Motor neuron (in vitro differentiated cells): ENCODE results near the gene KRTAP12-2. TPM values are rescaled to one million over a fixed set of nuclear protein-coding genes. Genes with fewer than 3 reads are reported as not detected.
A peak's percentile ranks its signal among the peaks of the same experiment; 100 is the strongest.

Experiments used
- ATAC-seq, 8 experiments: fragments of 200-7000 bp; cut with Tn5 transposase; replicated peaks in 6 of 8; 2 replicates each; pipeline ENCODE4 v1.8.0; 2021; ENCODE audit warnings: mild to moderate bottlenecking in 8 of 8, moderate library complexity in 8 of 8
- H3K27ac ChIP-seq, 2 donors: fragments of 250-450 bp; sonication (Bioruptor Pico); 2 replicates each; pipeline ENCODE4 v1.9.0; 2021; ENCODE audit warnings: antibody characterized with exemption in 2 of 2, mild to moderate bottlenecking in 2 of 2, moderate library complexity in 1 of 2
- H3K4me1 ChIP-seq, 2 donors: fragments of 250-450 bp; sonication (Bioruptor Pico); replicated peaks in 1 of 2; 2 replicates each; pipeline ENCODE4 v1.6.1; 2021; ENCODE audit warnings: antibody characterized with exemption in 2 of 2, mild to moderate bottlenecking in 2 of 2, moderate library complexity in 1 of 2
- H3K4me3 ChIP-seq, 5 donors: fragments of 250-450 bp; sonication (Bioruptor Pico); 2 replicates each; pipeline ENCODE4 v1.9.0; 2021; ENCODE audit warnings: antibody characterized with exemption in 5 of 5, mild to moderate bottlenecking in 5 of 5, moderate library complexity in 4 of 5
- WGBS, 10 experiments: fragments of 450-650 bp; shearing (Covaris generic); methylation state at CpG; one replicate each; pipeline ENCODE4 v1.0.0; 2022; 5-methylcytosine and 5-hydroxymethylcytosine counted together
- in situ Hi-C, 9 experiments: fragments of 400-800 bp; cut with MboI; loops; one replicate each; pipeline ENCODE4 v1.15.0; 2021; ENCODE audit warnings: low sequenced_read_pairs in 9 of 9, low pct_unique_long_range_greater_than_20kb in 2 of 9; ENCODE audit not compliant: unreplicated experiment in 9 of 9
- total RNA-seq, 8 experiments: library from RNA; unstranded; fragments of 300-600 nt; gene quantifications; 2 replicates each; pipeline versions ENCODE4 v1.2.3 to v1.2.4, GENCODE V29; 2022

KRTAP12-2 gene, protein sequence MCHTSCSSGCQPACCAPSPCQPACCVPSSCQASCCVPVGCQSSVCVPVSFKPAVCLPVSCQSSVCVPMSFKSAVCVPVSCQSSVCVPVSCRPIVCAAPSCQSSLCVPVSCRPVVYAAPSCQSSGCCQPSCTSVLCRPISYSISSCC
- not detected for total RNA-seq

DNA sequence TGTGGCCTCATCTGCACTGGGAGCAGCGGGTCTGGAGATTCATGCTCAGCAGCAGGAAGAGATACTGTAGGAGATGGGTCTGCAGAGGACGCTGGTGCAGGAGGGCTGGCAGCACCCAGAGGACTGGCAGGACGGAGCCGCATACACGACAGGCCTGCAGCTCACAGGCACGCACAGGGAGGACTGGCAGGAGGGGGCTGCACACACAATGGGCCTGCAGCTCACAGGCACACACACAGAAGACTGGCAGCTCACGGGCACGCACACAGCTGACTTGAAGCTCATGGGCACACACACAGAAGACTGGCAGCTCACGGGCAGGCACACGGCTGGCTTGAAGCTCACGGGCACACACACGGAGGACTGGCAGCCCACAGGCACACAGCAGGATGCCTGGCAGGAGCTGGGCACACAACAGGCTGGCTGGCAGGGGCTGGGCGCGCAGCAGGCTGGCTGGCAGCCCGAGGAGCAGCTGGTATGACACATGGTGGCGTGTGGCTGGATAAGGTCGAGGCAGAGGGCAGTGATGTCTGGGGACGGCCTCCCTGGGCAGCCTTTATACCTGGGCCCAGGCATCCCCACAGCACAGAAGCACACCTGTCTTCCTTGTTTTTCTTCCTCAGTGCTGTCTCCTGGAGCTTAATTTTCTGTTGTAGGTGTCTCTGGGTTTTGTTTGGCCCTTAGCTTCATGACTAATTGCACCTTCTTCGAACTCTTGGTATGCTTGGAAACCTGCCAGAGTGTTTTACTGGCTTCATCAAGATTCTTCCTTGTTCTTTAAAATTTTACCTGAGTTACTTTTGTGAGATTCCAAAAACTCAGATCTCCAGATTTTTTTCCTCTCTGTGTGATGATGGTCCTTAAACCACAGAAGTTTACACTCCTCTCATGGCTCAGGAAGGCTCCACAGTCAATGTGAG, at the start of gene KRTAP12-2:
KRTAP12-2 (minus strand) TSS at position 527 of the 920 bp plus-strand sequence; CDS start at position 486, 41 bp downstream.
- WGBS, 10 experiments: 0 to 83% (median 70%) methylated on average over 1 to 6 of the region's 19 CpGs; no CpG with 5 or more reads in 2 of the 10 experiments
- Histone ChIP-seq H3K4me1 (no peaks in the 10 kb centered on the region), H3K27ac (no peak within 1 kb of the TSS), H3K4me3 (no peak within 1 kb of the TSS)
- no peak for ATAC-seq
- in situ Hi-C loops: no loop called here

DNA sequence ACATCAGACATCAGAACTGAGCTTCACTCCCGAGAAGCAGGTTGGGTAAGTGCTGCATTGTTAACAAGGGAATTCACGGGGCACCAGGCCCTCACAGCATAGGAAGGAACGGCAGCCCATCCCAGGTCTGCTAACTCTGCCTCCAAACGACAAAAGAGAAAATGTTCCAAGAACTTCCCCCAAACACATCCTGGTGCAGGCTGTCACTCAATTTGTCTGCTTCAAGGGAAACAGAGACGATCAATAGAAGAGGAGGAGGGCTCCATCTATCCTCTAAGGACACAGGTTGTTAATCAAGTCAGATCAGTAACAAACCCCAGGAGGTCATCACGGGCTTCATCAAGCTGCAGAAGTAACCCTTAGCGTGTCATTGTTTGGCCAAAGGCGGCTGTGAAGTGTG, 48.2 kb upstream of the KRTAP12-2 start:
- in situ Hi-C loops: no loop called here
- no peak overlapping the region for H3K27ac ChIP-seq
- ATAC-seq: no peak
- no peak overlapping the region for H3K4me3 ChIP-seq
- H3K4me1 ChIP-seq: peaks cover 22 to 43% of the 10 kb centered on the region in 2 donors
- WGBS, 10 experiments: 0 to 29% (median 13%) methylated on average over 1 to 7 of the region's 8 CpGs

- H3K4me3 ChIP-seq: no peak overlapping the region
- 17 to 100% (median 77%) methylated on average over 1 to 7 of the region's 10 CpGs; no CpG with 5 or more reads in 4 of the 10 experiments for WGBS, 10 experiments
- H3K4me1 ChIP-seq: peaks cover 31 to 54% of the 10 kb centered on the region in 2 donors
- no peak for ATAC-seq
- in situ Hi-C loops: no loop called here
- no peak overlapping the region for H3K27ac ChIP-seq
Observed at GRCh38 chr21:44713846-44714245, 47.1 kb upstream of the KRTAP12-2 start.

DNA sequence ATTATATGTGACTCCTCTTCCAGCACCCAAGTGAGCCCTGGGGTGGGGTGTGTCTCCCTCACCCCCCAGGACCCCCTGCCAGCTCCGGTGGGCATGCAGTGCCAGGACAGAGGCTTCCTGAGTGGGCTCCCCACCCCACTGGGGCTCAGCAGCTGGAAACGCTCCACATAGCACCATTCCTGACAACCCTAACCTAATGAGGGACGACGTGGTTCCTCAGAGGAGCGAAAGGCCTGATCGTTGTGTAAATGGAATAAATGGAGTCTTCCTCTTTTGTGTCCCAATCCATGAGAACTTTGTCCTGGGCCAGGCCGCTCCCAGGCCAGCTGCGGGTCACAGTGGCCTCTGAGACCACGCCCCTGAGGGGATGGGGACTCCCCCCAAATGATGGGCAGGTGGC, 46.4 kb upstream of the KRTAP12-2 start:
- WGBS, 10 experiments: 70% methylated on average over 2 of the region's 9 CpGs; no CpG with 5 or more reads in 9 of the 10 experiments
- in situ Hi-C loops: no loop called here
- H3K27ac ChIP-seq: no peak overlapping the region
- no peak overlapping the region for H3K4me3 ChIP-seq
- H3K4me1 ChIP-seq: peaks cover 38 to 59% of the 10 kb centered on the region in 2 donors
- ATAC-seq: no peak

GRCh38 chr21:44712203-44713028, 45.7 kb upstream of the KRTAP12-2 start:
- H3K27ac ChIP-seq: no peak overlapping the region
- in situ Hi-C loops: no loop called here
- WGBS, 10 experiments: 0 to 40% (median 34%) methylated on average over 1 to 6 of the region's 22 CpGs; no CpG with 5 or more reads in 5 of the 10 experiments
- H3K4me3 ChIP-seq: no peak overlapping the region
- peaks cover 44 to 64% of the 10 kb centered on the region in 2 donors for H3K4me1 ChIP-seq
- ATAC-seq: peak in 1 of 8 experiments; percentile 37

GRCh38 chr21:44711327-44712202, 44.8 kb upstream of the KRTAP12-2 start, which contains the start of gene TSPEAR:
TSPEAR (minus strand) TSS chr21:44711572; CDS start chr21:44711514, 58 bp downstream.
- in situ Hi-C loops: no loop called here
- H3K27ac ChIP-seq: no peak within 1 kb of the TSS
- peak in 6 of 8 experiments; percentile 12 to 92 (median 87) for ATAC-seq
- WGBS, 10 experiments: 0 to 8% (median 0%) methylated on average over 1 to 15 of the region's 41 CpGs; no CpG with 5 or more reads in 6 of the 10 experiments
- peak within 1 kb of the TSS in 2 of 5 donors; percentile 4 to 40 for H3K4me3 ChIP-seq
- peaks cover 44 to 67% of the 10 kb centered on the region in 2 donors for H3K4me1 ChIP-seq

DNA sequence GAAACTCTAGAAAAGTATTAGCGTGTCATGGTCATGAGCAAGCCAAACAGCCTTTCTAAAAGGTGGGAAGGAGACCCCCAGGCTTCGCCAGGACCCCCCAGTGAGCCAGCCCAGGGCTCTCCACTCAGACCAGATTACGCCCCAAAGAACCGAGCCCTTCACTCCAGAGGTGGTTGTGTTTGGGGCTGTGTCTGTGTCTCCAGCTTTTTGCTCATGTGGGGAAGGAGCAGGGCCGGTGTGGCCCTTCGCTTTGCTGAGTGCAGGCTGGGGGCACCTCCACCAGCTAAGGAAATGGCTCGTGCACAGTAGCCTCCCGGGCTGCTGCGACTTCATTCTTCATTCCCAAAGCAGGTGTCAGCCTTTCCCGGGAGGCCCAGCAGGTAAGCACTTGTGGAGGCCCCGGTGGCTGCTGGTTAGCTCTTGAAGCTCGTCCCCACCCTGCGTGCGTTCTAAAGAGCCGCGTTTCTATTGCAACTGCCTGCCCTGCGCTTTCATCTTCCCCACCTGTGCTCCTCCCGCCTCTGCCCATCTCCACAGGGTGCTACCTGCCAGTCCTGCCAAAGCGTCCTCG, 44.1 kb upstream of the KRTAP12-2 start:
- peak overlapping the region in 2 of 5 donors; percentile 4 to 40 for H3K4me3 ChIP-seq
- H3K27ac ChIP-seq: no peak overlapping the region
- in situ Hi-C loops: no loop called here
- H3K4me1 ChIP-seq: peaks cover 47 to 67% of the 10 kb centered on the region in 2 donors
- peak in 5 of 8 experiments; percentile 5 to 34 (median 27) for ATAC-seq
- 0 to 55% (median 43%) methylated on average over 1 to 6 of the region's 20 CpGs; no CpG with 5 or more reads in 3 of the 10 experiments for WGBS, 10 experiments

- Histone ChIP-seq H3K4me1 (peaks cover 45 to 65% of the 10 kb centered on the region in 2 donors), H3K27ac (no peak overlapping the region), H3K4me3 (no peak overlapping the region)
- WGBS, 10 experiments: 0 to 70% (median 29%) methylated on average over 1 to 9 of the region's 17 CpGs; no CpG with 5 or more reads in 5 of the 10 experiments
- ATAC-seq: peak in 1 of 8 experiments; percentile 6
- in situ Hi-C loops: no loop called here
Observed at GRCh38 chr21:44710294-44710665, 43.6 kb upstream of the KRTAP12-2 start.

DNA sequence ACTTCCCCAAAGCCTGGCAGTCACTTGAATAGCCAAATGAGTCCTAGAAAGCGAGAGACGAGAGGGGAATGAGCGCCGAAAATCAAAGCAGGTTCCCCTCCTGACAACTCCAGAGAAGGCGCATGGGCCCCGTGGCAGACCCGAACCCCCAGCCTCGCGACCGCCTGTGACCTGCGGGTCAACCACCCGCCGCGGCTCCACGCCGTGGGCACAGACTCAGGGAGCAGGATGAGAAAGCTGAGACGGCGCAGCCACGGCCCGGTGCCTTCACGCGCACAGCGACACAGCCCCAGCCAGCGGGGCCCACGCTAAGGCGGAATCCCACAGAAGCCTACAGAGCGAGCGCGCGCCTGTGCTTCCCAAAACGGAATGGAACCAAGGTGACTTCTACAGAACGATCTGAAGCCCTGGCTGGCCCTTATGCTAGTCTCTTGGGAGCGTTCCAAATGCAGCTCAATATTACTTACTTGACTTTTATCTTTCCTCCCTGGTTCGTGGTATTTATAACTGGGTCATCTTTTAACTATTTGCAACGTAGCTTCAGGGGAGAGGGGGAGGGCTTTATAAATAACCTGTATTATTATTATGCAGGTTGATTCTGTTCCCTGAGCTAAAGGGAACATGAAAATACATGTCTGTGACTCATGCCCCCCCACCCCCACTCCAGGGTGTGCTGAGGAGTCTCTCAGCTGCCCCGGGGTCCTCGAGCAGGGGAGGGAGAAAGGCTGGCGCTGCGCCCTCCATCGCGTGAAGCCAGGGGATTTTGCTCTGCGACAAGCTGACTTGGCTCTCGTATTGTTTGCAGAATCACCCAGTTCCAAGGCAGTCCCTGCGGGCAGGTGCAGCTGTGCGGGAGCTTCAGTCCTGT, 42.9 kb upstream of the KRTAP12-2 start:
- 0 to 37% (median 13%) methylated on average over 2 to 7 of the region's 45 CpGs; no CpG with 5 or more reads in 5 of the 10 experiments for WGBS, 10 experiments
- peaks cover 41 to 59% of the 10 kb centered on the region in 2 donors for H3K4me1 ChIP-seq
- peak in 7 of 8 experiments; percentile 9 to 48 (median 28) for ATAC-seq
- in situ Hi-C loops: no loop called here
- no peak overlapping the region for H3K4me3 ChIP-seq
- no peak overlapping the region for H3K27ac ChIP-seq

DNA sequence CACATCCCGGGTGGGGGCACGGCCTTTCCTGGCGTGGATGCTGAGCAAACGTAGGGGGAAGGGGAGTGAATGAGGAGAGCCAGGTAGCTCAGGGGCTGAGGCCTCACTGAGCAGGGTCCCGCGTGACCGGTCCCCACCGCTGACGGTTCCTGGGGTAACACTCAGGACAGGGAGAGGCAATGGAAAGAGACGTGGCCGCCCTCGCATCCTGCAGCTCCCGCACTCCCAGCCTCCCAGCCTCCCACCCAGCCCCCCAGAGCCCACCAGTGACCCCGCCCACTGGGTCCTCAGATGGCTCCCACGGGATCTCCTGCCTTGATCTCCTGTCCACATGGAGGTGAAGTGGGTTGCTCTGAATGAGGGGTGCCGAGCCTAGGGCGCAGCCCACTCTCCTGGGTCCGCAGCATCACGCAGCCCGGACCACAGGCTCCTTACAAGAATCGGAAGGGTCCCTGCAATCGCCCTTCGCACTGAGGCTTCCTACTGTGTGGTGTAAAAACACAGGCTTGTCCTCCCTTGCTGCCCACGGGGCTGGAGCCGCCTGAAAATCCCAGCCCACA, 42.2 kb upstream of the KRTAP12-2 start:
- WGBS, 10 experiments: 0 to 15% methylated on average over 2 to 6 of the region's 25 CpGs; no CpG with 5 or more reads in 8 of the 10 experiments
- peaks cover 45 to 55% of the 10 kb centered on the region in 2 donors for H3K4me1 ChIP-seq
- ATAC-seq: no peak
- H3K27ac ChIP-seq: no peak overlapping the region
- in situ Hi-C loops: no loop called here
- no peak overlapping the region for H3K4me3 ChIP-seq
